ENCODE measurements around the gene CNTNAP5. TPM values are rescaled to one million over a fixed set of nuclear protein-coding genes. Genes with fewer than 3 reads are reported as not detected.

Gene CNTNAP5
- total and polyA plus RNA-seq, 2 of the 8 experiments (the other 6 are each of a cell fraction or from before 2014, with no cell fraction given): 0.11 to 0.76 TPM

- Histone ChIP-seq H3K9ac (replicated peaks in 1 of 4; ENCODE audit: extremely low read depth in 1 of 4, low read depth in 3 of 4, low read length in 3 of 4) (no peak overlapping the region), H2BK120ac (replicated peaks; ENCODE audit: low read depth, low read length) (no peak overlapping the region), H3K79me2 (ENCODE audit: control insufficient read depth in 1 of 2, insufficient read depth in 2 of 2, low read length in 2 of 2) (no peaks in the 10 kb centered on the region), H4K91ac (replicated peaks; ENCODE audit: insufficient read length, low read length) (no peak overlapping the region), H2AK5ac (ENCODE audit: low read depth, low read length) (no peak overlapping the region), H2BK20ac (ENCODE audit: low read length) (no peak overlapping the region), H3K23ac (ENCODE audit: insufficient read length) (no peak overlapping the region), H3K23me2 (ENCODE audit: low read depth, low read length) (no peaks in the 10 kb centered on the region), H3K4me2 (ENCODE audit: insufficient read depth in 1 of 2, low read depth in 2 of 2, low read length in 2 of 2) (no peak overlapping the region), H3K27ac (ENCODE audit: low read depth, low read length) (no peak overlapping the region), H3K18ac (ENCODE audit: extremely low read depth, low read length) (no peak overlapping the region), H2AFZ (ENCODE audit: low read length) (no peak overlapping the region), H3K9me3 (ENCODE audit: insufficient read depth in 2 of 2, low read depth in 1 of 2, low read length in 1 of 2) (no peaks in the 10 kb centered on the region), H3K36me3 (ENCODE audit: control insufficient read depth in 2 of 4, insufficient read depth in 4 of 4, low read length in 3 of 4) (no peaks in the 10 kb centered on the region), H4K20me1 (replicated peaks in 1 of 2; ENCODE audit: control insufficient read depth in 1 of 2, insufficient read depth in 2 of 2, low read length in 2 of 2) (no peaks in the 10 kb centered on the region), H3K14ac (ENCODE audit: insufficient read length) (no peak overlapping the region), H3K79me1 (ENCODE audit: low read depth, low read length) (no peaks in the 10 kb centered on the region), H4K5ac (ENCODE audit: insufficient read length, low read depth, low read length) (no peak overlapping the region), H2BK15ac (ENCODE audit: low read length) (no peak overlapping the region), H4K8ac (ENCODE audit: extremely low read depth, insufficient read depth, low read length) (no peak overlapping the region), H2BK12ac (ENCODE audit: low read depth, low read length) (no peak overlapping the region), H3K27me3 (replicated peaks in 1 of 4; ENCODE audit: control insufficient read depth in 3 of 4, extremely low read depth in 1 of 4, insufficient read depth in 3 of 4, low read length in 3 of 4) (no peaks in the 10 kb centered on the region), H3K56ac (replicated peaks; ENCODE audit: insufficient read length, low read depth, low read length) (no peak overlapping the region), H3K4ac (replicated peaks; ENCODE audit: insufficient read length, low read depth, low read length) (no peak overlapping the region), H3K4me3 (ENCODE audit: extremely low read depth in 1 of 4, insufficient read depth in 2 of 4, low read depth in 3 of 4, low read length in 4 of 4) (no peak overlapping the region), H2BK5ac (ENCODE audit: low read depth, low read length) (no peak overlapping the region), H3K4me1 (replicated peaks in 1 of 4; ENCODE audit: control insufficient read depth in 3 of 4, insufficient read depth in 4 of 4, low read length in 3 of 4) (peaks cover 0 to 6% (median 1%) of the 10 kb centered on the region in 4 experiments; a peak in 3 of 7 replicates)
- FAIRE-seq (no peak), DNase-seq (ENCODE audit: low read depth in 1 of 2, low spot score in 2 of 2) (no peak)
- POLR2A ChIA-PET (ENCODE audit: partially characterized antibody): interaction anchor here (0.6 kb wide), 1 partner anchor 45 kb away, joined by 3 read pairs; no protein-coding TSS in a partner anchor
- TF ChIP-seq EP300 (IDR thresholded peaks at IDR 0.05; ENCODE audit: borderline replicate concordance in 1 of 2, low read depth in 2 of 2, low read length in 2 of 2): no peak
- TF ChIP-seq KDM5A (IDR thresholded peaks at IDR 0.05; ENCODE audit: low read length): no peak
- TF ChIP-seq ZNF274 (IDR thresholded peaks at IDR 0.05; ENCODE audit: borderline replicate concordance, extremely low read depth, low read length): no peak
- TF ChIP-seq TEAD4 (IDR thresholded peaks at IDR 0.05; ENCODE audit: low read depth, low read length): no peak
- no peak for TF ChIP-seq CTCF (IDR thresholded peaks at IDR 0.05; ENCODE audit: control extremely low read depth in 1 of 3, insufficient read depth in 1 of 3, low read depth in 1 of 3, low read length in 3 of 3)
- no peak for TF ChIP-seq JUN (IDR thresholded peaks at IDR 0.05; ENCODE audit: low read depth, low read length)
- no peak for TF ChIP-seq SIX5 (IDR thresholded peaks at IDR 0.05; ENCODE audit: low read depth, low read length)
- TF ChIP-seq CEBPB (IDR thresholded peaks at IDR 0.05; ENCODE audit: low read depth, low read length): no peak
- TF ChIP-seq TCF12 (IDR thresholded peaks at IDR 0.05; ENCODE audit: low read depth, low read length): no peak
- CTCF ChIA-PET (ENCODE audit: partially characterized antibody): interaction anchor here (0.7 to 0.9 kb wide), 3 partner anchors 11 to 27 kb away, joined by 3 to 5 read pairs (median 3); no protein-coding TSS in a partner anchor
Measured at GRCh38 chr2:124661558-124661957, 636.5 kb downstream of the CNTNAP5 start.

Data from H1 (cell line).